H1 (cell line): Measurements from ENCODE around the gene LLGL2. TPM values are rescaled to one million over a fixed set of nuclear protein-coding genes. Genes with fewer than 3 reads are reported as not detected.

ENCODE experiments used
- CEBPB ChIP-seq: IDR thresholded peaks from 2 replicates; pipeline ENCODE4 v1.6.1; 2012; ENCODE audit warnings: low read depth, low read length
- TCF12 ChIP-seq: IDR thresholded peaks from 2 replicates; pipeline ENCODE4 v1.6.1; 2011; ENCODE audit warnings: low read depth, mild to moderate bottlenecking, low read length
- polyA plus RNA-seq, 7 experiments: library from polyadenylated mRNA; depleted of rRNA in 3 of 7; stranded (reverse) in 5 of 7; unstranded in 2 of 7; fragments of >200 nt in 5 of 7; fragments of 200-250 nt in 2 of 7; gene quantifications; 1 replicate in 5 of 7; 2 replicates in 1 of 7; 4 replicates in 1 of 7; pipeline versions ENCODE4 v1.2.1 to v1.2.3, GENCODE V29; 2011 to 2013; ENCODE audit warnings: missing spikeins in 2 of 7, mixed read lengths in 2 of 7
- total RNA-seq: library from RNA; stranded (reverse); fragmentation: NEBNext Ultra II Directional; extraction: Animal tissue kit (Norgen Biotek cat#: 25700); gene quantifications from 2 replicates; pipeline ENCODE4 v1.2.1, GENCODE V29; 2021
- TF ChIP-seq, protein P1 (sequence below): fragments of 300-600 bp; sonication (generic); IDR thresholded peaks from 2 replicates; pipeline ENCODE4 v1.7.1; 2012; ENCODE audit warnings: low read length, moderate library complexity, mild to moderate bottlenecking, inconsistent platforms; ENCODE audit not compliant: insufficient replicate concordance

The LLGL2 gene
- total and polyA plus RNA-seq, 2 of the 8 experiments (the other 6 are each of a cell fraction or from before 2014, with no cell fraction given) = 64.5 to 77.1 TPM

DNA sequence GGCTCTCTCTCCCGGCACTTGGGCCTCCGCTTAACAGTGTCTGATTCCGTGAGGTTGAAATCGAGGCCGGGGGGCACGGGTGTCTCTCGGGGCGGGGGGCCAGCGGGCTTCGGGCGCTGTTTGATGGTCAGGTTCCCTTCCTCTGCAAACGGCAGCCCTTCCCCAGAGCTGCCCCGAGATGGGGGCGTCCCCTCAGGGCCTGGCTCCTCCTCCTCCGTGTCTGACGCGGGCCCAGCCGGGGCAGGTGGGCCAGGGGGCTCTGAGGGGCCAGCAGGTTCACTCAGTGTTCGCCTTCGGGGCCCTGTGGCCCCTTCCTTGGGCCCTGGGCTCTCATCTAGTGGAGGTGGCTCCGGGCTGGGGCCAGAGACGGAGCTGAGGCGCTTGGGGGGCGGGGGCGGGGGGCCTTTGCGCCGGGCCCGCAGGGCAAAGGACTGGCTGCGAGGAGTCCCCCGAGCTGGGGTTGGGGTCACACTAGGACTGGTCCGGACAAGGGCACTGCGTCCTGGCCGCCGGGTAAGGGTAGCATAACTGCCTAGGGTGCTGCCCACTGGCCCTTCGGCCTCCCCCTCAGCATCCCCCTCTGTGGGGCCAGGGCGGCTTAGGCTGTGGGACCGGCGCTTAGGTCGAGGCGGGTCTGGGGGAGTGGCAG, 23.3 kb upstream of the LLGL2 start (continued):
- TF ChIP-seq, protein P1, sequence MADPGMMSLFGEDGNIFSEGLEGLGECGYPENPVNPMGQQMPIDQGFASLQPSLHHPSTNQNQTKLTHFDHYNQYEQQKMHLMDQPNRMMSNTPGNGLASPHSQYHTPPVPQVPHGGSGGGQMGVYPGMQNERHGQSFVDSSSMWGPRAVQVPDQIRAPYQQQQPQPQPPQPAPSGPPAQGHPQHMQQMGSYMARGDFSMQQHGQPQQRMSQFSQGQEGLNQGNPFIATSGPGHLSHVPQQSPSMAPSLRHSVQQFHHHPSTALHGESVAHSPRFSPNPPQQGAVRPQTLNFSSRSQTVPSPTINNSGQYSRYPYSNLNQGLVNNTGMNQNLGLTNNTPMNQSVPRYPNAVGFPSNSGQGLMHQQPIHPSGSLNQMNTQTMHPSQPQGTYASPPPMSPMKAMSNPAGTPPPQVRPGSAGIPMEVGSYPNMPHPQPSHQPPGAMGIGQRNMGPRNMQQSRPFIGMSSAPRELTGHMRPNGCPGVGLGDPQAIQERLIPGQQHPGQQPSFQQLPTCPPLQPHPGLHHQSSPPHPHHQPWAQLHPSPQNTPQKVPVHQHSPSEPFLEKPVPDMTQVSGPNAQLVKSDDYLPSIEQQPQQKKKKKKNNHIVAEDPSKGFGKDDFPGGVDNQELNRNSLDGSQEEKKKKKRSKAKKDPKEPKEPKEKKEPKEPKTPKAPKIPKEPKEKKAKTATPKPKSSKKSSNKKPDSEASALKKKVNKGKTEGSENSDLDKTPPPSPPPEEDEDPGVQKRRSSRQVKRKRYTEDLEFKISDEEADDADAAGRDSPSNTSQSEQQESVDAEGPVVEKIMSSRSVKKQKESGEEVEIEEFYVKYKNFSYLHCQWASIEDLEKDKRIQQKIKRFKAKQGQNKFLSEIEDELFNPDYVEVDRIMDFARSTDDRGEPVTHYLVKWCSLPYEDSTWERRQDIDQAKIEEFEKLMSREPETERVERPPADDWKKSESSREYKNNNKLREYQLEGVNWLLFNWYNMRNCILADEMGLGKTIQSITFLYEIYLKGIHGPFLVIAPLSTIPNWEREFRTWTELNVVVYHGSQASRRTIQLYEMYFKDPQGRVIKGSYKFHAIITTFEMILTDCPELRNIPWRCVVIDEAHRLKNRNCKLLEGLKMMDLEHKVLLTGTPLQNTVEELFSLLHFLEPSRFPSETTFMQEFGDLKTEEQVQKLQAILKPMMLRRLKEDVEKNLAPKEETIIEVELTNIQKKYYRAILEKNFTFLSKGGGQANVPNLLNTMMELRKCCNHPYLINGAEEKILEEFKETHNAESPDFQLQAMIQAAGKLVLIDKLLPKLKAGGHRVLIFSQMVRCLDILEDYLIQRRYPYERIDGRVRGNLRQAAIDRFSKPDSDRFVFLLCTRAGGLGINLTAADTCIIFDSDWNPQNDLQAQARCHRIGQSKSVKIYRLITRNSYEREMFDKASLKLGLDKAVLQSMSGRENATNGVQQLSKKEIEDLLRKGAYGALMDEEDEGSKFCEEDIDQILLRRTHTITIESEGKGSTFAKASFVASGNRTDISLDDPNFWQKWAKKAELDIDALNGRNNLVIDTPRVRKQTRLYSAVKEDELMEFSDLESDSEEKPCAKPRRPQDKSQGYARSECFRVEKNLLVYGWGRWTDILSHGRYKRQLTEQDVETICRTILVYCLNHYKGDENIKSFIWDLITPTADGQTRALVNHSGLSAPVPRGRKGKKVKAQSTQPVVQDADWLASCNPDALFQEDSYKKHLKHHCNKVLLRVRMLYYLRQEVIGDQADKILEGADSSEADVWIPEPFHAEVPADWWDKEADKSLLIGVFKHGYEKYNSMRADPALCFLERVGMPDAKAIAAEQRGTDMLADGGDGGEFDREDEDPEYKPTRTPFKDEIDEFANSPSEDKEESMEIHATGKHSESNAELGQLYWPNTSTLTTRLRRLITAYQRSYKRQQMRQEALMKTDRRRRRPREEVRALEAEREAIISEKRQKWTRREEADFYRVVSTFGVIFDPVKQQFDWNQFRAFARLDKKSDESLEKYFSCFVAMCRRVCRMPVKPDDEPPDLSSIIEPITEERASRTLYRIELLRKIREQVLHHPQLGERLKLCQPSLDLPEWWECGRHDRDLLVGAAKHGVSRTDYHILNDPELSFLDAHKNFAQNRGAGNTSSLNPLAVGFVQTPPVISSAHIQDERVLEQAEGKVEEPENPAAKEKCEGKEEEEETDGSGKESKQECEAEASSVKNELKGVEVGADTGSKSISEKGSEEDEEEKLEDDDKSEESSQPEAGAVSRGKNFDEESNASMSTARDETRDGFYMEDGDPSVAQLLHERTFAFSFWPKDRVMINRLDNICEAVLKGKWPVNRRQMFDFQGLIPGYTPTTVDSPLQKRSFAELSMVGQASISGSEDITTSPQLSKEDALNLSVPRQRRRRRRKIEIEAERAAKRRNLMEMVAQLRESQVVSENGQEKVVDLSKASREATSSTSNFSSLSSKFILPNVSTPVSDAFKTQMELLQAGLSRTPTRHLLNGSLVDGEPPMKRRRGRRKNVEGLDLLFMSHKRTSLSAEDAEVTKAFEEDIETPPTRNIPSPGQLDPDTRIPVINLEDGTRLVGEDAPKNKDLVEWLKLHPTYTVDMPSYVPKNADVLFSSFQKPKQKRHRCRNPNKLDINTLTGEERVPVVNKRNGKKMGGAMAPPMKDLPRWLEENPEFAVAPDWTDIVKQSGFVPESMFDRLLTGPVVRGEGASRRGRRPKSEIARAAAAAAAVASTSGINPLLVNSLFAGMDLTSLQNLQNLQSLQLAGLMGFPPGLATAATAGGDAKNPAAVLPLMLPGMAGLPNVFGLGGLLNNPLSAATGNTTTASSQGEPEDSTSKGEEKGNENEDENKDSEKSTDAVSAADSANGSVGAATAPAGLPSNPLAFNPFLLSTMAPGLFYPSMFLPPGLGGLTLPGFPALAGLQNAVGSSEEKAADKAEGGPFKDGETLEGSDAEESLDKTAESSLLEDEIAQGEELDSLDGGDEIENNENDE = no peak
- TF ChIP-seq TCF12 (no peak), CEBPB (no peak)
